Measurements from ENCODE around the gene CDKL5.

DNA sequence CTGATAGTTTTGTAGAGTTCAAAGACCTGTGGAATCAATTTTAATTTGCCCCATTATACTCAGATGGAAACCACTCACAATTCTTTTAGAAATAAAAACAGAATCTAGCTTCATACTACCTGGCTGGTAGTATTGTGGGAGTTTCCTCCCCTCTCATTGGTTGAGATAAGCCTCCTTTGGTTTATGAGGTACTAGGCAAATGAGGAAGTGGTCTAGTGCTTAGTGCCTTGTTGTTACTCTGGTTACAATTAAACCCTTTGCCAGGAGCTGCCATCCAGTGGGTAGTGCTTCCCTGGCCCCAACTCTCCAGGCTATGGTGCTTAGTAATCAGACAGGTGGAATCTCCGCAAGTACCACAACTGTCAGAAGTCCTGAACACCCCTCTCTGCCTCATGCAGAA lies 118.3 kb downstream of the CDKL5 start:
- TF ChIP-seq, protein P1, sequence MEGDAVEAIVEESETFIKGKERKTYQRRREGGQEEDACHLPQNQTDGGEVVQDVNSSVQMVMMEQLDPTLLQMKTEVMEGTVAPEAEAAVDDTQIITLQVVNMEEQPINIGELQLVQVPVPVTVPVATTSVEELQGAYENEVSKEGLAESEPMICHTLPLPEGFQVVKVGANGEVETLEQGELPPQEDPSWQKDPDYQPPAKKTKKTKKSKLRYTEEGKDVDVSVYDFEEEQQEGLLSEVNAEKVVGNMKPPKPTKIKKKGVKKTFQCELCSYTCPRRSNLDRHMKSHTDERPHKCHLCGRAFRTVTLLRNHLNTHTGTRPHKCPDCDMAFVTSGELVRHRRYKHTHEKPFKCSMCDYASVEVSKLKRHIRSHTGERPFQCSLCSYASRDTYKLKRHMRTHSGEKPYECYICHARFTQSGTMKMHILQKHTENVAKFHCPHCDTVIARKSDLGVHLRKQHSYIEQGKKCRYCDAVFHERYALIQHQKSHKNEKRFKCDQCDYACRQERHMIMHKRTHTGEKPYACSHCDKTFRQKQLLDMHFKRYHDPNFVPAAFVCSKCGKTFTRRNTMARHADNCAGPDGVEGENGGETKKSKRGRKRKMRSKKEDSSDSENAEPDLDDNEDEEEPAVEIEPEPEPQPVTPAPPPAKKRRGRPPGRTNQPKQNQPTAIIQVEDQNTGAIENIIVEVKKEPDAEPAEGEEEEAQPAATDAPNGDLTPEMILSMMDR (IDR thresholded peaks at IDR 0.05; ENCODE audit: insufficient read depth, low read depth, low read length): no peak
- no peak for TF ChIP-seq EZH2 (IDR thresholded peaks at IDR 0.05; ENCODE audit: insufficient read depth, low read length)
